Right lobe of liver (tissue), 6 donors: ENCODE data around the gene TSPAN33. TPM values are rescaled to one million over a fixed set of nuclear protein-coding genes. Genes with fewer than 3 reads are reported as not detected.

Experiments
- ATAC-seq, 4 donors: fragments of 200-7000 bp; cut with Tn5 transposase; one replicate each; pipeline ENCODE4 v1.9.1; 2020; ENCODE audit warnings: mild to moderate bottlenecking in 4 of 4, moderate library complexity in 4 of 4
- DNase-seq, 3 donors: peaks; one replicate each; pipeline ENCODE4 v3.0.0-alpha.2; 2020
- H3K27ac ChIP-seq, 3 donors: fragments of 200-600 bp; one replicate each; pipeline ENCODE4 v1.8.0; 2022
- H3K27me3 ChIP-seq, 2 donors: fragments of 200-600 bp; one replicate each; pipeline ENCODE4 v1.8.0; 2022
- H3K36me3 ChIP-seq, 4 donors: fragments of 200-600 bp; sonication (generic) in 1 of 4; one replicate each; pipeline versions ENCODE4 v1.5.1 to v1.8.0; 2017 to 2022; ENCODE audit warnings: control low read depth in 1 of 4
- H3K4me1 ChIP-seq, 4 donors: fragments of 200-600 bp; sonication (generic) in 1 of 4; one replicate each; pipeline versions ENCODE4 v1.5.1 to v1.8.0; 2017 to 2022; ENCODE audit warnings: control low read depth in 1 of 4
- H3K4me3 ChIP-seq, 3 donors: fragments of 200-600 bp; one replicate each; pipeline ENCODE4 v1.8.0; 2022
- H3K9me3 ChIP-seq, 4 donors: fragments of 200-600 bp; sonication (generic) in 1 of 4; one replicate each; pipeline versions ENCODE4 v1.5.1 to v1.8.0; 2017 to 2022; ENCODE audit warnings: control low read depth in 1 of 4
- CTCF ChIP-seq, 4 donors: fragments of 200-600 bp in 3 of 4; fragments of 450-650 bp in 1 of 4; IDR thresholded peaks; one replicate each; pipeline versions ENCODE4 v1.5.1 to v1.8.0; 2016 to 2022; ENCODE audit warnings: antibody characterized with exemption in 4 of 4, mild to moderate bottlenecking in 2 of 4
- POLR2A ChIP-seq: fragments of 450-650 bp; IDR thresholded peaks from one replicate; pipeline ENCODE4 v1.6.1; 2017; ENCODE audit warnings: antibody characterized with exemption, mild to moderate bottlenecking
- WGBS: methylation state at CpG from one replicate; pipeline ENCODE4 v1.1.6; 2018; ENCODE audit warnings: low coverage, low lambda C conversion rate; ENCODE audit not compliant: insufficient coverage; ENCODE audit errors: missing lambda C conversion rate; 5-methylcytosine and 5-hydroxymethylcytosine counted together
- intact Hi-C, 2 donors: fragments of 100-400 bp; cut with DNase I; formaldehyde crosslinking; loops; one replicate each; pipeline versions ENCODE4 v1.11.2 to v1.14.1; 2022
- total RNA-seq, 6 experiments: library from RNA; depleted of rRNA in 2 of 6; stranded (reverse); fragments of >200 nt in 2 of 6; fragmentation: NEBNext Ultra II Directional in 3 of 6; extraction: Animal tissue kit (Norgen Biotek cat#: 25700) in 3 of 6; gene quantifications; one replicate each; pipeline versions ENCODE4 v1.1.0 to v1.2.4, GENCODE V29; 2016 to 2023
- donor health status: DM: no; HTN: yes; CAD: no.
- donor health status: DM: no; HTN: no; CAD: no.
- donor health status: DM: no; HTN: no; CAD: no.
- donor health status: DM: no; HTN: yes; CAD: no.
- donor health status: DM: no; HTN: yes; CAD: no.

The TSPAN33 gene
- total RNA-seq, 6 experiments from 2014 or later, result 9.0 to 34.1 (median 23.2) TPM

GRCh38 chr7:129205126-129205818 is 60.8 kb downstream of the TSPAN33 start:
- intact Hi-C loops, result no loop called here
- Histone ChIP-seq H3K27me3 (no peaks in the 10 kb centered on the region), H3K4me3 (no peak overlapping the region), H3K9me3 (no peaks in the 10 kb centered on the region), H3K4me1 (peaks cover 0 to 45% (median 17%) of the 10 kb centered on the region in 4 donors), H3K36me3 (no peaks in the 10 kb centered on the region), H3K27ac (no peak overlapping the region)
- no peak for ATAC-seq
- 89% methylated on average over 8 of the region's 29 CpGs for WGBS
- no peak for DNase-seq
- TF ChIP-seq POLR2A (no peak), CTCF (IDR thresholded peaks at IDR 0.05) (no peak)

- peaks cover 0 to 39% (median 15%) of the 10 kb centered on the region in 4 donors for H3K4me1 ChIP-seq
- ATAC-seq, result peak in 3 of 4 donors; percentile 7 to 22 (median 15)
- no peaks in the 10 kb centered on the region for H3K9me3 ChIP-seq
- no peak overlapping the region for H3K4me3 ChIP-seq
- intact Hi-C loops, result no loop called here
- H3K36me3 ChIP-seq, result no peaks in the 10 kb centered on the region
- H3K27ac ChIP-seq, result no peak overlapping the region
- 65% methylated on average over 8 of the region's 18 CpGs for WGBS
- H3K27me3 ChIP-seq, result no peaks in the 10 kb centered on the region
- DNase-seq, result no peak
- TF ChIP-seq POLR2A, result no peak
- no peak for TF ChIP-seq CTCF (IDR thresholded peaks at IDR 0.05)
Observed at GRCh38 chr7:129205987-129206785, 61.7 kb downstream of the TSPAN33 start.

GRCh38 chr7:129208667-129209066 is 64.2 kb downstream of the TSPAN33 start:
- peaks cover 0 to 16% (median 5%) of the 10 kb centered on the region in 4 donors for H3K4me1 ChIP-seq
- H3K27ac ChIP-seq, result no peak overlapping the region
- H3K27me3 ChIP-seq, result no peaks in the 10 kb centered on the region
- H3K4me3 ChIP-seq, result no peak overlapping the region
- H3K36me3 ChIP-seq, result peaks cover 0 to 6% (median 3%) of the 10 kb centered on the region in 4 donors
- peak; percentile 13 to 52 (median 42) for ATAC-seq
- WGBS, result 16% methylated on average over 8 of the region's 9 CpGs
- DNase-seq, result no peak
- no peaks in the 10 kb centered on the region for H3K9me3 ChIP-seq
- intact Hi-C loops, result no loop called here
- peak in 2 of 4 donors; percentile 8 to 13 for TF ChIP-seq CTCF (IDR thresholded peaks at IDR 0.05)
- no peak for TF ChIP-seq POLR2A

- Histone ChIP-seq H3K27me3 (no peaks in the 10 kb centered on the region), H3K27ac (no peak overlapping the region), H3K4me3 (no peak overlapping the region), H3K36me3 (peaks cover 0 to 6% (median 3%) of the 10 kb centered on the region in 4 donors), H3K4me1 (peaks cover 0 to 15% (median 5%) of the 10 kb centered on the region in 4 donors), H3K9me3 (no peaks in the 10 kb centered on the region)
- intact Hi-C loops, result no loop called here
- 28% methylated on average over 6 of the region's 15 CpGs for WGBS
- DNase-seq, result peak in 1 of 3 donors; percentile 60
- TF ChIP-seq POLR2A (no peak), CTCF (IDR thresholded peaks at IDR 0.05) (no peak)
- peak; percentile 25 to 56 (median 48) for ATAC-seq
Observed at GRCh38 chr7:129209067-129209926, 64.8 kb downstream of the TSPAN33 start.
